ENCODE data around the gene IL1RL1.
A peak's percentile ranks its signal among the peaks of the same experiment; 100 is the strongest.
"Not testable (repeated sequence)": the region's sequence is repeated elsewhere in the genome, so short reads cannot be mapped to it uniquely, and the experiment has no call there.

IL1RL1 gene

DNA sequence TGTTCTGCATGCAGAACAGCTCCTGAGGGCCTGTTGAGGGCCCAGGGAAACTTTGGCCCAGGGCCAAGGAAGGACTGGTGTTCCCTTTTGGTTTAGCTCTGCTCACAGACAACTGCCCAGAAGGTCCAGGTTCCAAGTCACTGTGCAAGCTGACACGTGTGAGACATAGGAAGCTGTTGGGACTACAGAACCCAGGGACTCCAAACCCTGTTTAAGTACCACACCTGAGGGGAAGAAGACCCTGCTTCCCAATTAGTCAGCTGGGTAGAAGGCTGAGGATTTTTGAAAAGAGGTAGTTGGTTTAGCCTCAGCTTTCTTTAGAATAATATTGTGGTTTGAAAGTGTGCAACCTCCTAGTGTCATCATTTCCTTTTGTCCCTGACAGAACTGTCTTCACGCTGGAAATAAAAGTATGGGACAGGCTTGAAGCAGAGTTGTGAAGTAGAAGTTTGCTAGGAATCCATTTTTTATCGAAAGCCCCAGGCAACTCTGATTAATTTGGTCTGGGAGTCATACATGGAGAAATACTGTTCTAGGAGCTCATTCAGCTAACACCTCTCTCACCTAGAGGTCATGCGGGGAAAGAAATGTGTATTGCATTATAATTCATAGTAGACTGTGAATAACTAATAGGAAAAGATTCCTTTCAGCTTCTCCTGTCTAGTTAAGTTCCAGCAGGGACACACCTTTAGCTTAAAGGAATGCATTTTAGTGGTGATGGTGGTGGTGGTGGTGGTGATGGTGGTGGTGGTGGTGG is 19.9 kb upstream of the IL1RL1 start:
- DNase-seq (ENCODE audit: extremely low read depth in 1 of 2, low read depth in 1 of 2), result no peak

DNA sequence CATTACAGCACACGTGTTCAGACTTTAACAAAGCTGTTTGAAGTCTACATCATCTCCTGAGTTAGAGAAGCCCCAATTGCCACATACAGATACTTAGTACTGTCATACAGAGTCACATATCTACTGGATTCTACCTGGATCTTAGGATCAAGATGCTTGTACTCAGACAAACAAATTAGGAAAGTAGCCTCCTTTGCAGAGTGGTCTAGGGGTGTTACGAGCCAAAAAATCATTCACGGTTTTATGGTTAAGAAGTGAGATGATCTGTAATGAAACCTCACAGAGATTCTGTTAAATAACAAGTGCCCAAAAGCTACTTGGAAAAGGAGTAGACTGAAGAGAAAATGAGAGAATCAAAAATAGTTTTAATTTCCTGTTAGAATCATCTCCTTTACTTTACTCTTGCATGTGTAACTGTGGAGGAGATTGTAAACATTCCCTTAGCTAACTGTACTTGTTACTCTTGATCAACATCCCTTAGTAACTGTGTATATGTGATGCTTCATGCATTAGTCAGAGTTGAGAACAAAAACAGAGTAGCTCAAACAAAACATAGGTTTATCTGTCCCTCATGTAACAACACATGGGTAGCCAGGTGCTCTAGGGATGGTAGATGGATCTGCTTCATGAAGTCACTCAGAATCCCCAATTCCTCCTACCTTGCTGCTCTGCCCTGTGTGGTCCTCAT is 16.4 kb upstream of the IL1RL1 start:
- DNase-seq (ENCODE audit: extremely low read depth in 1 of 2, low read depth in 1 of 2), result no peak

DNA sequence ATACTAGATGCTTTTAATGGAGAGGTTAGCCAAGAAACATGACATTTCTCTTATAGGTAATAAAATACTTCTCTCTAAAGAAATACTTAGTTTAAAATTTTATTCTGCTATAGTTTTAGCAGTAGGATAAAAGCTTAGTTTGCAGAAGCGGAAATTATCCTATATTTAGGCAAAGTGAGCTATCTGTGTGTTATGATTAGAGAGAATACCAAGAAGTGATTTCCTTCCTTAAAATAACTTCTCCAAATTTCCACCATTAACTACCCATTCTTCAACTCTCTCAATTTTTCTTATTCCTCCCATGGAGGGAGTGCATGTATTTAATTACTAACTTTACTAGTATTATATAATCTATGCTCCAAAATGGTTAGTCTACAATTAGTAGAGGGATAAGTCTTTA is 15.8 kb upstream of the IL1RL1 start:
- DNase-seq (ENCODE audit: extremely low read depth in 1 of 2, low read depth in 1 of 2), result no peak

DNA sequence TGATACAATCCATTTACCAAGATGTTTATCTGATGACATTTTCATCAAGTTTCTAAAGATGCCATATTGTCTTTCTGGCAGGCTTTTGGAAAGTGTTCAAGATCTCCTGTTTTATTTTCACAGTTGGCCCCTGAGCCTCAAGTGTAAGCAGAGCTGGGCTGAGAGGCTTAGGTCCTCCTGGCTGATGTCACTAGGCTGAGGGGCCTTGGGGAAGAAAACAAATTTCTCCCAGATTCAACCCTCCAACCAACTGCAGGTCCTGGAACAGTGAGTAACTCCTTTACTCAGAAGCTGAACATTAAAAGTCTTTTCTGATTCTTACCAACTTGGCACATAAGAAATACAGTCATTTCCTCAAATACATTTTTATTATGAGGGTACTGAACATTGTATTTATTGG is 14.9 kb upstream of the IL1RL1 start:
- DNase-seq (ENCODE audit: extremely low read depth in 1 of 2, low read depth in 1 of 2), result no peak

DNA sequence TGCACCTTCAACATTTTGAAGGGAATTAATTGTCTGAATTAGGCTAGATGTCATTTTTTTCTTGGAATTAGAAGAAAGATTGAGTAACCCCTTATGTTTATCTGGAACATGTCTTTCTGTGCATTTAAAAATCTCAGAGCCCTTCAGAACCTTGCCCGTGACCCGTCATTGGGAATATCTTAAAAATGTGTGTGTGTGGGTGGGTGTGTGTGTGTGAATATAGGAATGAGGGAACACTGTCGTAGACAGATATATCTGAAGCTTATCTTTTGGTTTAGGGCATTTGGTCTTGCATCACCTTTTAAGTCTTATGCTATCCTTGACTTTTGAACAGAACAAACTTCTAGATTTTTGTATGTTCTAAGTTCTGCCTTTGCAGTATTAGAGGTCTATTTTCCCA is 13.5 kb upstream of the IL1RL1 start:
- no peak for DNase-seq (ENCODE audit: extremely low read depth in 1 of 2, low read depth in 1 of 2)

DNA sequence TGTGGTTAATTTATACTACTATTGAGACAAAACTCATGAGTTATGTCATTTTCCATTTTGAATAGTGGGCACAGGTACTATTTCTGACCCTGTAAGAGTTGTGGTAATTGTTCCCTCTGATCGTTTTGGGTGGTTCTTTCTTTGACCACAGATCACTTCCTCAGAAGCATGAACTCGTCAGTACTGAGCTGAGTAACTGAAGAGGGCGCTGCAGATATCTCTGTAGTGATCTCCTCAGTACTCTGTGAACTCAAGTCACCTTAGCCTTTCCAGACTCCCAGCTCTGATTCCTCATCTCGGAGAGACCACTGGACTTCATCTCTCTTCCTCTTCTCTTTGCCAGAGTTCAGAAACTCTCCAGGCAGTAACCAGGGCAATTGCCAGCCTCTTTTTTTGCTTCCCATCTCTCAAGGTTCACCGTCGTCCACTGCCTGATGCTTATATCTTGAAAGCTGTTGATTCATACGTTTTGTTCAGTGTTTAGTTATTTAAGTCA is 9.4 kb upstream of the IL1RL1 start:
- DNase-seq (ENCODE audit: extremely low read depth in 1 of 2, low read depth in 1 of 2), result peak in 1 of 2 donors; percentile 8

DNA sequence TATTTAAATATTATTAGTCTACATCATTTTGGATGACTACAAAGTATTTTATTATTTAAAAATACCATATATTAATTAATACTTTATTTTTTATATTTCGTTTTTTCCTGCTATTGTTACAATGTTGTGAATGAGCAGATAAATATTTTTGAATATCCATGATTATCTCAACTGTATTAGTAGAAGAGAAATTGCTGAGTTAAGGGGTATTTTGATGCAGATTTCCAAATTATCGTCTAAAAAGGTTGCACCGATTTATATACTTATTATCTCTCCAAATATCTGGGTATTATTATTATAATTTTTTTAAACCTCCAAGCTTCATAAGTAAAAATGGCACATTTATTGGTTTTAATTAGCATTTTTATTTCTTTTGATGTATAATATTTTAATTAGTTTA is 8.9 kb upstream of the IL1RL1 start:
- DNase-seq (ENCODE audit: extremely low read depth in 1 of 2, low read depth in 1 of 2), result no peak

DNA sequence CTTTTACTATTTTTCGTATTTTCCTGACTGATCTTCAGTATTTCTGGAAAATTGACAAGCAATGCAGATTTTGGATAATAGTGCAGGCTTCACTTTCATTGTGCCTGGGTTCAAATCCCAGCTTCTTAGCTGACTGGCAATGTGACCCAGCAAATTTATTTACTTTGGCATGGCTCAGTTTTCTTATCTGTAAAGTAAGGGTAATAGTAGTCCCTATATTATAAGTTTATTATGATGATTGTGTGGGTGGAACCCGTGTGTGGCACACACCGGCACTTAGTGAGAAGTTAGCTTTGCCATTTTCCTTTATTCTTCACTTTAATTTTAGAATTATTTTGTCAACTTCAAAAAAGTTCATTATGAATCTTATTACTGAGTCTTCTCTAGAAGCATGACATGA is 7.8 kb upstream of the IL1RL1 start:
- no peak for DNase-seq (ENCODE audit: extremely low read depth in 1 of 2, low read depth in 1 of 2)

DNA sequence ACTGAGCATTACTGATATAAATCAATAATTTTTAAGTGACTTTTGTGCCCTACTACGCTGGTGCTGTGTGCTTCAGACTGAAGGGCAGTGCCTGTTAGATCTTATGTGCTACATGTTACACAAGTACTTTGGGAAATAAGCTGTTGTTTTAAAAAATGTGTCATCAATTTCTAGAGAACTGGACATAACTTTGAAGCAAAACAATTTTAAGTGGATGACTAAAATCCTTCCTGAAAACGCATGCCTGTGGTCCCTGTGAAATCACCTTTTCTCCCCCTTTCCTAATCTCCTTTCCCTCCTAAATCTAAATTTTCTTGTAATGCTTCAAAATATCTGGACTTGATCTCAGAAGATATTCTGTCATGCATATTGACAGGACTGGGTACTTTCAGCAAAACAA is 7.1 kb upstream of the IL1RL1 start:
- no peak for DNase-seq (ENCODE audit: extremely low read depth in 1 of 2, low read depth in 1 of 2)

DNA sequence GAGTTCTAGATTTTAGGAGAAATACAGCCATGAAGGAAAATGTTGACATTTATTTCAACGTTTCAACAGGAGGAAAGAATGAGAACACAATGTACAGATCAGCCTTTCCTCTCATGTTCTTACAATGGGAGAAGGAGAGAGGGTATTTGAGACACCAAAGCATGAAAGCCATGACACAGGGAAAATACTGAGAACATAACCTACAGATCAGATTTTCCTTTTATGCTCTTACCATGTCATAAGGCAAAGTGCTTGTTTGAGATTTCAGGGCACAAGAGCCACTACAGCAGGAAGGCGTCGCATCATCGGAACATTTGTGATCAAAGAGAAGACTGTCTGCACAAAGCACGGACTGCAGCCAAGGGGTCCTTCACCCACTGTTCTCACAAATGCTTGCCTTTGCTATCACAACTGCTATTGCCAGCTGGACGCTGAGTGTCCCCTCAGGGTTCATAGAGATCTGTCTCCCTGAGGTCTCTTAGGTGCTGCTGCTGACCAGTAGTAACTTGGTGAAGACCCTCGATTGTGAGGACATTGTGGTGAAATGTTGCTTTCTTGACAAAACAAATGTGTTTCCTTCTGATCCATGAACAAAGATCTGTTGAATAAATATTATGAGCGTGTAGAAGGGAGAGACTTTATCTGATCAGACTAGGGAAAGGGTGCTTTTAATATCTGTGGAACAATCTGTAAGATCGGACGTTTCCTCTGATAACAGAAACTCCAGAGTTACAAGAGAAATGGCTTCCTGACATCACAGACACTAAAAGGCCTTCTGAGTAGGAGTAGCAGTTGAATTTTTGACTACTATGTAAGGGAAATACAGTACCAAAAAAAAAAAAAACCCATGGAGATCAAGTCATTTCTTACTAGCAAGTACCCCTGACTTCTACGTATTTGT is 6.4 kb upstream of the IL1RL1 start:
- no peak for DNase-seq (ENCODE audit: extremely low read depth in 1 of 2, low read depth in 1 of 2)

DNA sequence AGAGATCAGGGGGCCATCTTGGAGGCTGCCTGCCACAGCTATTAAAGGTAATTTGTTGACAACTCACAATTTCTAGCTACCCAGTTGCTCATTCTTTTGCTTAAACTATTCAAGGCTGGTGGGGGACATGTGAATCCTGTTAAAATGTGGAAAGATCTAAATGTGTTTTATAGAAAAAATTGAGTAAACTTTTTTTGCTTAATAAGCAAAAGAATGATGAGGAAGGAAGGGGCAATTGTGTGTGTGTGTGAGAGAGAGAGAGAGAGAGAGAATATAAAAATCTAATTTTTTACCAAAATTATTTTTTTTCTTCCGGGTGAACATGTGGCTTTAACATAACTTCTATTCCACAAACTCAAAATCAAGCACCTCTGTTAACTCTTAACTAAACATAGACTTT is 5.2 kb upstream of the IL1RL1 start:
- DNase-seq (ENCODE audit: extremely low read depth in 1 of 2, low read depth in 1 of 2), result no peak

DNA sequence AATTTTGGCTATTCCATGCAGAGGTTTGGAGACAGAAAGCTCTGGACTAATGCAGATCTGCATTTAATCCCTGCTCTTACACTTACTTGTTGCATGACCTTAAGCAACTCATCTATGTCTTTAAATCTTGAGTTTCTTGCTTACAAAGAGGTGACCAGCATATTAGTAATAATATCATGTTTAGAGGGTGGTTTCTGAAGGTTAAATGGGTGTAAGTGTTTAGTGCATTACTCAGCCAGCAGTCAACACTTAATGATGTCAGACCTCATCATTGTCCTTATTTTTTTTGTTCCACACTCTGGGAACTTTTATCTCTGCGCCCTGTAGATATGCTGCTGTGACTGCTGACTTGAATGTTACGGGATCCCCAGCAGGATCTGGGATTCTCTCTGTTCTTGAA is 1.7 kb downstream of the IL1RL1 start:
- DNase-seq (ENCODE audit: extremely low read depth in 1 of 2, low read depth in 1 of 2), result no peak

DNA sequence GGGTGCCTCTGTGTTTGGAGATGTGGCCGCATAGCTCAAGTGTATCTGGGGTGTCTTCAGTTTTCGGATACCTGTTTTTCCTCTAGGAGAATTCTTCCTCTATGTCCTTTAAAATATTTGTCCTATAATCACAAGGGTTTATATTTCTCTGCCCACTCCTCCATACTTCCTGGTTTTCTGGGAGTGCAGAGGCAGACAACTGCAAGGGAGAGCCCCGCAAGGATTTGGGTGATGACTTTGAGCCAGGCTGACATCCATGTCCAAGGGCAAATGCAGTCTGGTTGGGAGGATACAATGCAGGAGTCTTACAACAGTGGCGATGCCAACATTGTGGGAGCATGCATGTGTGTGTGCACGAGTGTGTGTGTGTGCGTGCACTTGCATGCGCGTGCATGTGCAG is 2.1 kb downstream of the IL1RL1 start:
- DNase-seq (ENCODE audit: extremely low read depth in 1 of 2, low read depth in 1 of 2), result no peak

DNA sequence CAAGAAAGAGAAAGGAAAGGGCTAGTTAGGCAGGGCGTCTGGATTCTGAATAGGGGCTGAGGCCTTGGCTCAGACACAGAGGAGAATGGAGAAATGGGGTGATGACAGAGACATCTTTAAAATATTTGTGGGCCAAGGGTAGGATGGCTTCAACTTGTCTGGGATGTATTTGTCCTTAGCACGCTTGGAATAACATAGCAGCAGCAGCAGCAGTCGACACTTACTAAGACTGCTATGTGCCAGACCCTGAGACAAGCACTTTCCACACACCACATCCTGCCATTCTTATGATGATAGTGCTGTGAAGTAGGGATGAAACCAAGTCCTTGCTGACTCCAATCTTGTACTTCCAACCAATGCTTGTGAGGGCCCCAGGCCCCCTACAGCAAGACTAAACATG is 2.6 kb downstream of the IL1RL1 start:
- DNase-seq (ENCODE audit: extremely low read depth in 1 of 2, low read depth in 1 of 2), result no peak

DNA sequence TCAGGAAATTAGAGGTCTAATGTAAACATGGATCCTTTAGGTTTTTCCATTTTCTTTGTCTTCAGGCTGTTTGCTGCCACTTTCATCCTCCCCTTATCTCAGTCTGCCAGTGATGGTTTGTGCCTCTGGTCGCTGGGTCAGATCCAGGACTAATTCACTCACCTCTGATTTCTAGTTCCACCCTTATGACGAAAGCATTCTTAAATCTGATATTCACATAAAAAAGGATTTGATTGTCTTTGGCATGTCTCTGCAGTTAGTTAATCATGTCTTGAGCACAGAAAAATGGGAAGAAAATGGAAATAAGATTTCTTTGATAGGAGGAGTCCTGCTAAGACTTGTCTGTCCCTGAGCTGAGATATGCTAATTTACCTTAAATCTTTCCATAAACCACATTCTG is 4.6 kb downstream of the IL1RL1 start:
- no peak for DNase-seq (ENCODE audit: extremely low read depth in 1 of 2, low read depth in 1 of 2)

DNA sequence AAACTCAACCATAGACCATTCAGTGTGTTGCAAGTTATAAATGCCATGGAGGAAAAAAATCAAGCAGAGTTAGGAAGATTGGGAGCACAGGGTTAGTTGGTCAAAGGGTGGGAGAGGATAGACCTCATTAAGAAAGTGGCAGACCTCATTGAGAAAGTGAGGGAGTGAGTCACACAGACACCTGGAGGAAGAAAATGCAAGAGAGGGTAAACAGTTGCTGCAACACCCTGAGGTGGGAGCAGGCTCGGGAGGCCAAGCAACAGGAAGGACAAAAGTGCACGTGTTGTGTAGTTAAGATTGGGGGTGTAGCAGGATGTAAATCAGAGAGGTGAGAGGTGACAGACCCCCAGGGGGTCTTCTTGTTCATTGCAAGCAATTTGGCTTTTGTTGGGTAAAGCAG is 6.4 kb downstream of the IL1RL1 start:
- no peak for DNase-seq (ENCODE audit: extremely low read depth in 1 of 2, low read depth in 1 of 2)

DNA sequence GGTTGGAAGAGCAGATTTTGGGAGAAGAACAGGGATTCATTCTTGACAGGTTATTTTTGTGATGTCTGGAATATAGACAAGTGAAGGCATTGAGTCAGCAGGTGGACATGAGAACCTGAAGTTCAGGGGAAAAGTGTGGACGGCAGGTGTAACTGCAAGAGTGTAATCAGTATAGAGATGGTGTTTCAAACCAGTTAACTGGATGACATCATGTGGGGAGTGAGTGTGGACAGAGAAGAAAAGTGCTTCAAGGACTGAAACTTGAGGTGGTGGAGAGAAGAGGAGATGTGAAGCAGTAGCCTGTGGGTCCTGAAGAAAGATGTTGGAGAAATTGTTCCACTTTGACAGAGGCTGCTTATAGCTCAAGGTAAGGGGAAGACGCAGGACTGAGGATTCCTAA is 7.1 kb downstream of the IL1RL1 start:
- DNase-seq (ENCODE audit: extremely low read depth in 1 of 2, low read depth in 1 of 2), result no peak

DNA sequence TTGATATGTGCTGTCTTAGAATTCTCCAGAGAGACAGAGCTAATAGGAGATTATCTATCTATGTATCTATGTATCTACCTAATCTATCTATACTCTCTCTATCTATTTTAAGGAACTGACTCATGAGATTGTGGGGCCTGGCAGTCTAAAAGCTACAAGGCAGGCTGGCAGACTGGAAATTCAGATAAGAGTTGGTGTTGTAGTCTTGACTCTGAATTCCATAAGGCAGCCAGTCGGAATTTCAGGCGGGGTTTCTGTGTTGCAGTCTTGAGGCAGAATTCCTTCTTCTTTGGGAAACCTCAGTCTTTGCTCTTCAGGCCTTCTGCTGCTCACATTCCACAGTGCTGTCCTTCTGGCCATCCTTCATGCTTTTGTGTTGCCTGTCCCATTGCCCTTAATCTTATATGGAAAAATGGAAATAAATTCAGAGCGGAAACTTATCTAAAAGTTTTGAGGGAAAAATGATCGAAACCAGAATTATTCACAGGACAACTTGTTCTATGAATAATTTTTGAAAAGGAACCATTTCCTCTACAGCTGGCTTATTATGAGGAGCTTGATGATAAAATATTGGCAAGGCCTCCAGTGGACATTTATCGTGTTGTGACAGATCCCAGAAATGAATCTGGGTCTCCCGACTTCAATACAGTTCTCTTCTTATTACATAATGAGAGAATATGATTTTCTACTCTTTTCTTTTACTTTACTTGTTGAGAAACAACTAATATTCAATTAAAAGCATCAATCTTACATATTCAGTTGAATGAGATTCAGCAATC is 10.8 kb downstream of the IL1RL1 start:
- no peak for DNase-seq (ENCODE audit: extremely low read depth in 1 of 2, low read depth in 1 of 2)

DNA sequence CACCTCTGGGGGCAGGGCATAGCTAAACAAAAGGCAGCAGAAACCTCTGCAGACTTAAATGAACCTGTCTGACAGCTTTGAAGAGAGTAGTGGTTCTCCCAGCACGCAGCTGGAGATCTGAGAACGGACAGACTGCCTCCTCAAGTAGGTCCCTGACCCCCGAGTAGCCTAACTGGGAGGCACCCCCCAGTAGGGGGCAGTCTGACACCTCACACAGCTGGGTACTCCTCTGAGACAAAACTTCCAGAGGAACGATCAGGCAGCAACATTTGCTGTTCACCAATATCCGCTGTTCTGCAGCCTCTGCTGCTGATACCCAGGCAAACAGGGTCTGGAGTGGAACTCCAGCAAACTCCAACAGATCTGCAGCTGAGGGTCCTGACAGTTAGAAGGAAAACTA is 13.6 kb downstream of the IL1RL1 start:
- not testable (repeated sequence) for DNase-seq (ENCODE audit: extremely low read depth in 1 of 2, low read depth in 1 of 2)

DNA sequence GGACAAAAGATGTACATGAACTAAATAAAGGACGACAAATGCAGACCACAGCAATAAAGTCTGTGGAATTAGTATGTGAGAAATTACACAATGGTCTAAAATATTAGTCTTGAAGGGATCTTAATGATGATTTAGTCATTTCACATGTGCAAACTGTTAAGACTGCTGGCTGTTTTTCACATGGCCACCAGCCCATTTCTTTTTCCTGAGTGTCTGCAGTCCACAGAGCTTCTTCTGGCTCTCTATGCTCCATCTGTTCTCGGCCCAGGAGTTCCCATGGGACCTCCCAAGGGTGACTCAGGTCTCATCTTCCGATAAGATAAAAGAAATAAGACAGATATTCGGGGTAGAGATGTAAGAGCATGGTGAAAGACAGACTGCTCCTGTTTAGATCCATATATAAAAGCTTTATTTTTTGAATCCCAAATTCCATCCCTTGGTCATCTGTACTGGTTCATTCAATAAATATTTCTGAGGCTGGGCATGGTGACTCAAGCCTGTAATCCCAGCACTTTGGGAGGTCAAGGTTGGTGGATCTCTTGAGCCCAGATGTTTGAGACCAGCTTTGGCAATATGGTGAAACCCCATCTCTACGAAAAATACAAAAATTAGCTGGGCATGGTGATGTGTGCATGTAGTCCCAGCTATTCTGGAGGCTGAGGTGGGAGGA is 20.1 kb downstream of the IL1RL1 start:
- DNase-seq (ENCODE audit: extremely low read depth in 1 of 2, low read depth in 1 of 2), result no peak

Measured in activated CD8-positive, alpha-beta memory T cell treated with anti-CD3 and anti-CD28 coated beads for 1 hour (primary cell).